ENCODE measurements around the gene TFPI. TPM values are rescaled to one million over a fixed set of nuclear protein-coding genes. Genes with fewer than 3 reads are reported as not detected.

TFPI gene
- total and polyA plus RNA-seq, 2 of the 8 experiments (the other 6 are each of a cell fraction or from before 2014, with no cell fraction given) = 2.0 to 7.1 TPM

Small RNA genes within 50 kb of the gene (small RNA-seq; reads per million reads assigned to genes)
- gene GAPDHP59 (ENCODE audit: insufficient read depth) = not detected

Other genes starting within 250 kb of the TFPI start
- gene CALCRL, start 106.2 kb downstream of the TFPI start, total RNA-seq (2021; fragmentation: NEBNext Ultra II Directional; extraction: Animal tissue kit (Norgen Biotek cat#: 25700)) = 3.0 and 4.5 TPM in 2 replicates
- gene CALCRL, start 106.2 kb downstream of the TFPI start, polyA plus RNA-seq (2011; rRNA removed) = 1.9 and 2.4 TPM in 2 replicates